GM21723 (cell line): ENCODE data around the gene RNF213.

Experiments used
- ATAC-seq: cut with Tn5 transposase; IDR thresholded peaks from one replicate; pipeline ENCODE4 v1.9.1; 2021; ENCODE audit warnings: mild to moderate bottlenecking, moderate library complexity; ENCODE audit not compliant: unreplicated experiment

The RNF213 gene

DNA sequence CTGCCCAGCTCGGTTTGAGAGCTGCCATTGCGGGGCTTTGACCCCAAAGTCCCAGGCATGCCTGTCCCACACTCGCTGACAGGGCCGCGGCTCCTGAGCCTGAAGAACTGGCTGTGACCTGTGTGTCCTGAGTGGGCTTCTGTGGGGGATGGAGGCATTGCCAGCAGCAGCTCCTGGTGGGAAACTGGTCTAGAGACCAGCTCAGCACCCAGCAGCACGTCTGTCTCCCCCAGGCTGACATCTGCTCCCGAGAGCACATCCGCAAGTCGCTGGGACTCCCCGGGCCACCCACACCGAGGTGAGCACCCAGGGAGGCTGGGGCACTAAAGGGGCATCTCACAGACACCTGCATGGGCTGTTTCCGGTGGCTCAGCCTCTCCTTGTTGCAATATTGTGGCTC is 167.7 kb downstream of the RNF213 start:
- no peak for ATAC-seq

DNA sequence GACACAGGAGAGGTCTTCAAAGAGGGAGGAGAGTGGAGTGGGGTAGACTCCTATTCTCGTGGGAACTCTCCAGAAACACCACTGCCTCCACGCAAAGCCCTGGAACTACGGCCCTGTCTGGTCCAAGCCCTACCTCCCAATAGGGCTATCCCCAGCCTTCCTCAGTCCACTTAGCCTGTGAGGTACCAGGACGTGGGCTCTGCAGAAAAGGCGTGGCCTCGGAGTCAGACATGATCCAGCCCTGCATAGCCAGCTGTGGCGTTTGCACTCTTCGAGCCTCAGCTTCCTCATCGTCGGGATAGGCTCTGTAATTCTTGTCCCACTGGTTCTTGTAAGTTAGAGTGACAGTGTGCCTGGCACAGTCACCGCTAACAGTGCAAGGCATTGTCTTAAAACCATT is 168.1 kb downstream of the RNF213 start:
- no peak for ATAC-seq

DNA sequence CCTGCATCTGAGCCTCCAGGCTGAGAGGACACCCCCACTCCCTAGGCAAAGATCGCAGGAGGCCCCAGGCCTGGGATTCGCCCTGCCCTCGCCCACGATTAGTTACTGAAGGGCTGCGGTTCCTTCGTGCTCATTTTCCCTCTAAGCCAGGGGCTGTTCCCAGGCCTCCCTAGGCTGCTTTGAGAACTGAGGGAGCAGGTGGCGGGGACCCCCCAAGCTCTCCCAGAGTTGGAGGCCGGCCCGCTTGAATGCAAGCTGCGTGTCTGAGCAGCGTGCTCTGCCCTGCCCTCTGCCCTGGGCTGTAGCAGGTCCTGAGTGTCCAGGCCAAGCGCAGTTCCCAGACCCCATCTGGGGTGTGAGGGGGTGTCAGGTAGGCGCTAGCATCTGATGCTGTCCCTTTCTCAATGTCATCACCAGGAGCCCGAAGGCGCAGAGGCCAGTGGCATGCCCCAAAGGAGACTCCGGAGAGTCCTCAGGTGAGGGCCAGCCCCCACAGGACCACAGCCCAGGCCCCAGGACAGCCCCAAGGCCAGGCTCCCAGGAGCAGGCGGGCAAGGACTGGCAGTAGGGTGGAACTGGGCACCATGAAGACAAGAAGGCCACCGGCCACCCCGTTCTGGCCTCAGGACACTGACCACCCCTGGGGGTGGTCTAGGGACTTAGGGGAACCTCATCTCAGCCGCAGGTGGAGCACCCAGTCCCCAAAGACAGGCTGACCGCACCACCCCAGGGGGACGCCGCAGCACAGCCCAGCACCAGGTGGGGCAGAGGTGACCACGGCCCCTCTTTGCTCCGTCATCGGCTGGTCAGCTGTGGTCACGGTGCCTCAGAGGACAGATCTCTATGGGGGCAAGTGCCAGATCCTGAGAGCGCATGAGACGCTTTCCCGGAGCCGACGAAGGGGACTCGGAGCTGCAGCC is 169.0 kb downstream of the RNF213 start:
- ATAC-seq, result no peak

DNA sequence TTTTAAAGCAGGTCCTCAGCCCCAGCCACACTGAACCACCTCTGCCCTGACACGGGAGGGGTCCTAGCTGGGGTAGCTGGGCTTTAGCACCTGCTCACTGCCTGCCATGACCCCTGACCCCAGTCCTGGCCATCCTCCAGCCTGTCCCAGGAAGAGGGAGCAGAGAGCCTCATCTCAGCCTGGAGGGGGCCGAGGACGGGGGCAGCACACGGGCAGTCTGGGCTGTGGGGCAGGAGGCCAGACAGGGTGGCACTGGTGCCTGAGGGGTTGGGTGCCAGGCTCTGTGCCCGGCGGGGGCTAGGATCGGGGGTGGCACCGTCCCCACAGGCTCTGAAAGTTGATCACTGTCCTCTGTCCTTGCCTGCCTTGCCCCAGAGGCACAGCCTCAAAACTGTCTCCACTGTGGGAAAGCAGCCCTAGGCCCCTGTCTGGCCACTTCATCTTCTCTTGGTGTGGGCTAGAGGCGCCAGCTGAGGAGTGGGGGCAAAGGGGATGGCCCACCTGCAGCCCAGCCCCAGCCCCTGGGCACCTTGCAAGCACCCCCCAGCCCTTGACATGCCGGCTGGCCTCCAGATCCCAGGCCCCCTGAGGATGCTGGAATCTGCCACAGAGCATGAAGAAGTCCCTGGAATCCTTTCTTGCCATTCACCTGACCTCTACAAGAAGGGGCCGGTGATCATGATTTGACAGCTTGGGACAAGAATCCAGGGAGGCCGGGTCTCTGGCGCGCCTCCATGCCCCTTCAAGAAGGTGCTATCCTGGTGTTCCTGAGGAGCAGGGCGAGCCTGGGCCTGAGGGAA is 170.0 kb downstream of the RNF213 start:
- ATAC-seq, result no peak

DNA sequence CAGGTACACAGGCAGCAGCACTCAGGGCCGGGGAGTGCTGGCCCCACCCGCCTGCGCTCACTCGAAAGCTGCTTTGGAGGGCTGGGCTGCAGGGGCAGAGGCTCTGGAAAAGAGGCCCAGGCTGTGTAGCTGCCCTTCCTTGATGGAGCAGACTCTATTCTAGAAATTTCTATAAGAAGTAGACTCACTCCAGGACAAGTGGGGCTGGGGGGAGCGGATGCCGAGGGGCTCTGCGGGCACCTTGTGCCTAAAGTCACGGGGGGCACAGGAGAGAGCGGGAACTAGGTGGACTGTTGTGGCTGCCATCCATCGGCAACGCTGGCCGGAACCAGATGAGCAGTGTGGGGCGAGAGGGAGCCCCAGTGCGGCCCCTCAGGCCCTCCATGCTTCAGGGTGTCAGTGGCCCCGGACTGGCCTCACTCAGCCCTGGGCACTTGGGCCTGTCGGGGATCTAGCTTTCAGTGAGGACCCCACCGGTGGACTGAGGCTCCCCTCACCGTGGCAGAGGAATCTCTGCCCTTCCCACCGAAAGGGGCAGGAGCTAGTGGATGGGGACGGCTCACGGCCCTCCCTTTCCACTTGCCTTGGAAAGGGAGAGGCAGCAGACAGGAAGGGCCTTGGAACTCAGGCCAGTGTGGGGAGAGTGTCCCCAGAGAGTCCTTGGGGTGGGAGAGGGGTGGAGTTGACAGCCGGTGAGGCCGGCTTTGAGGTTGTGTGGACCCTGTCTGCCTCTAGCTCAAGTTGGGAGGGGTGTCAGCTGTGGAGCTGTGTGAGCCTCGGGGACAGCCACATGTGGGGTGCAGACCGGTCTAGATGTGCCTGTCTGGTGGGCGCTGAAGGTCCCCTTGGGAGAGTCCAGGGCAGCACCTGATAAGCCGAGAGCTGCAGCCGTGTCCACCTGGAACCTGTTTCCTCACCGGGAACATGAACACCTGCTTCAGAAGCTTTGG is 170.9 kb downstream of the RNF213 start:
- ATAC-seq, result no peak

DNA sequence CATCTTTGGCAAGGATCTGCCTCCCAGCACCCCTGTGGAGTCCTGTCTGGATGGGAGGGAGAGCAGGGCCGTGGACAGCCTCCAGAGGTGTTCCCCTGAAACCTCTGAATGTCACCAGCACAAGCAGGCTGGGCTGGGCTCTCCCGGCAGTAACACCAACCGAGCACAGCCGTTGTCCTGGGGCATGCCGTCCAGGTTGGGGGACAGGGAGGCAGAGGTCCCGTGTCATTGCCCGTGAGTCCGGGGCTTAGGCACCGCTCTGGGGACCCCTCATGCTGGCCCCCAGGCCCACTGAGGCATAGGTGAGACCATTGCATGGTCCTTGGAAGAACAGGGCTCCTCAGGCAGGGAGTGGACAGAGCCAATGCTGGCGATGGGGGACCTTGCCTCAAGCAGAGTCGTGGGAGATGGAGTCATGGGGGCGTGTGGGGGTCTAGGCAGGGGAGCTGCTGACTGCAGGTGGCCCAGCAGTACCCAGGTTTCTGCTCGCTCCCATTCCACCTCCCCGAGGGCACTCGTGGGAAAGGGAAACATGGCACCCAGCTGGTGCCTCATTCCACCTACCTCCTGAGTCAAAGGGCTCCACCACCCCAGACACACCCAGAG is 171.8 kb downstream of the RNF213 start:
- ATAC-seq, result no peak

DNA sequence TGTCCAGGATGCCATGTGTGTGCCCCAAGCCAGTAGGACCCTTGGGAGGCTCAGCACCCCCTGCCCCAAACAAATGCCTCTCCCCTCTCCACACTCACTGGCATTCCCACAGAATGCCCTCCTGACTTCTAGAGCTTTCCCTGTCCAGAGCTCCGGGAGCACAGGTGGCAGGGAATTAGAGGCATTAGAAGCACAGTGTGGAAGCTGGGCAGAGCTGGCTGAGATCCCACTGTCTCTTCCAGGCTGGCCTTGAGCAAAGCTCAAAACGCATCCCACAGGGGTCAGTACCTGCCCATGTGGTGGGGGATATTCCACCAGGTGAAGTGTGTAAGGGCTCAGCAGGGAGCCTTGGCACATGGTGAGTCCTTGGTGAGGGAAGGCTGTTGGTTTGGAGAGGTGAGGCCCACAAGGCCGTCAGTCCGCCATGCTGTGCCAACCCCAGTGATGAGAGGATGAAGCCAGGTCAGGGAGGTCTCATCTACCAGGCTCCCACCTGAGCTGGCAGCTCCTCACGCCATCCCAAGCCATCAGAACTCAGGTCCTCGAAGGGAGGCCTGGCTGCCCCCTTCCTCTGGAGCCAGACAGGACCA is 172.4 kb downstream of the RNF213 start:
- ATAC-seq, result no peak

DNA sequence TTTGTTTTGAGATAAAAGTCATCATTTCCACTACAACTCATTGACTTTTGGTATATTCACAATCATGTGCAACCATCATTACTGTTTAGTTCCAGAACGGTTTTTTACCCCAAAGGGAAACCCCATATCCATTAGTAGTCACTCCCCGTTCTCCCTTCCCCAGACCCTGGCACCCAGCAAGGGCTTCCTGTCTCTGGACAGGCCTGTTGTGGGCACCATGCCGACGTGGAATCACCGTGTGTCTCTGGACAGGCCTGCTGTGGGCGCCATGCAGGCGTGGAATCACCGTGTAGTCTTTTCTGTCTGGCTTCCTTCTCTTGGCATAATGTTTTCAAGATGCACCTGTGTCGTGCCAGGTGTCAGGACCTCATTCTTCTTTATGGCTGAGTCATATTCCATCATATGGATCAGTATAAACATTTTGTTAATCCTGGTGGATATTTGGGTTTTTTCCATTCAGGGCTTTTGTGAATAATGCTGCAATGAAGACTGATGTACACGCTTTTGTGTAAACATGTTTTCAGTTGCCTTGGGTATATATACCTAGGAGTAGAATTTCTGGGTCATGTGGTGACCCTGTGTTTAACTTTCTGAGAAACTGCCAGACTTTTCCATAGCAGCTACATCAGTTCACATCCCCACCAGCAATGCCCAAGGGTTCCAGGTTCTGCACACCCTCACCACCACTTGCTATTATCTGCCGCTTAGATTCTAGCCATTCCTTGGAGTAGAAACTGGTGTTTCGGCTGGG is 173.4 kb downstream of the RNF213 start:
- no peak for ATAC-seq

DNA sequence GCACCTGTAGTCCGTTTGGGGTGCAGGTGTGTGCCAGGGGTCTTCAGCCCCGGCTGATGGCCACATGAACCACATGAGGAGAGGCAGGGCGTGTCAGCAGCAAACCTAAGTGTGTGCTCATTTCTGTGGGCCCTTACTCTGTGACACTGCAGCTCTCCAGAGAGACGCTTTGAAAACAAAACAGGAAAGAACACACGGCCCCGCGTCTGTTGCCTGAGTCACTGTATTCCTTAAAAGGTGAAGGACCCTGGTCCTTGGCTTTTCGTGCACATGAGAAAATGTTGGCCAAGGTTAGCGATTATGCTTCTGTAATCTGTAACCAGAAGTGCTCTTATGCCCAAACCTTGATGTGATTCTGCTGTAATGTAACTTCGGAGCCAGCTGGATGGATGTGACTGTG is 176.9 kb downstream of the RNF213 start:
- ATAC-seq, result no peak

DNA sequence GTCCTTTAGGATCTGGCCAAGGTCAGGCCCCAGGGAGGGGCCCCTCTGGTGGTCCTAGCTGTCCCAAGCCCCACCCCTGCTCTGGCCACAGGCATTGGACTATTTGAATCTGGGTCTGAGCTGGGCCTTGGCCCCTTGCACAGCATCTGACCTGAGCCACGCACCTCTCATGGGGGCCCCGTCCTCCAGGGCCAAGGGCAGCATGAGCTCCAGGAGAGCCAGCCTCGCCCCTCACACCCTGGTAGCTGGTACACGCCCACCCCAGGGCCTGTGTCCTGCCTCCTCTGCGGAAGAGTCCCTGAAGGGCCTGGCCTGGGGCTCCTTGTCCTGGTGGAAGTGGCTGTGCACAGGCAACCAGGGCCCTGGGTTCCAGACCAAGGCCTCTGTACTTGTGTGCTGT is 178.2 kb downstream of the RNF213 start:
- ATAC-seq, result no peak

DNA sequence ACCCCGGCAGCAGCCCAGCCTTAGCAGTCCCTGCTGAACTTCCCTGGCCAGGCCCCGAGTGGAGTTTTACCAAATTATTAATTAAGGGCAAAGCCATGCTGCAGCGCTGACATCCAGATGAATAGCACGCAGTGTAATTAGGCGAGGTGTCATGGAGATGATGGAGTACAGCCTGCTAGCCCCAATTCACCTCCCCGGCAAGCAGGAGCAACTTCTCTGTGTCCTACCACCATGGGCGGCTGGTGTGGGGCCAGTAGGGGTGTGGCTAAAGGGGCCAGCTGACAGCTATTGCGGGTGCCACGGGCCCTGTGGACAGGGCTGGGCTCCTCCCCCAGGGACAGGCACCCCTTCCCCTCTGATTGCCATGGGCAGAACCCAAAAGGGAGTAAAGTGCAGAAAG is 178.8 kb downstream of the RNF213 start:
- no peak for ATAC-seq

DNA sequence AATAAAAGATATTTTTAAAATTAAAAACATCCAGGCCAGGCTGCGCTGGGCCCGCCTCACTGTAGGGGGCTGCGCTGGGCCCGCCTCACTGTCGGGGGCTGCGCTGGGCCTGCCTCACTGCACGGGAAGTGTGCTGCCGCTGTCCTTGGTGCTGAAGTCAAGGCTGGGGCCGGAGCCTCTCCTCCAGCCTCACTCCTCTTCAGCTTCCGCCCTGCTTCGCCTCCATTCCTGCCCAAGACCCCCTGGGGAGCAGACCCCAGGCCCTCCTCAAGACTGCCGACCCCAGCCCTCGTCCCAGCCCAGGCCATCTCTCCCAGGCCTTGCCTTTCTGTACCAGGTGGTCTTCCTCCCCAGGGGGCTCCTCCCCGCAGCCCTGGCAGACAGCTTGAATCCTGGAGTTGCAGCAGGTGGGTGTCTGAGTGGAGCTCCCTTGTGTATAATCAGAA is 180.5 kb downstream of the RNF213 start:
- ATAC-seq, result no peak

DNA sequence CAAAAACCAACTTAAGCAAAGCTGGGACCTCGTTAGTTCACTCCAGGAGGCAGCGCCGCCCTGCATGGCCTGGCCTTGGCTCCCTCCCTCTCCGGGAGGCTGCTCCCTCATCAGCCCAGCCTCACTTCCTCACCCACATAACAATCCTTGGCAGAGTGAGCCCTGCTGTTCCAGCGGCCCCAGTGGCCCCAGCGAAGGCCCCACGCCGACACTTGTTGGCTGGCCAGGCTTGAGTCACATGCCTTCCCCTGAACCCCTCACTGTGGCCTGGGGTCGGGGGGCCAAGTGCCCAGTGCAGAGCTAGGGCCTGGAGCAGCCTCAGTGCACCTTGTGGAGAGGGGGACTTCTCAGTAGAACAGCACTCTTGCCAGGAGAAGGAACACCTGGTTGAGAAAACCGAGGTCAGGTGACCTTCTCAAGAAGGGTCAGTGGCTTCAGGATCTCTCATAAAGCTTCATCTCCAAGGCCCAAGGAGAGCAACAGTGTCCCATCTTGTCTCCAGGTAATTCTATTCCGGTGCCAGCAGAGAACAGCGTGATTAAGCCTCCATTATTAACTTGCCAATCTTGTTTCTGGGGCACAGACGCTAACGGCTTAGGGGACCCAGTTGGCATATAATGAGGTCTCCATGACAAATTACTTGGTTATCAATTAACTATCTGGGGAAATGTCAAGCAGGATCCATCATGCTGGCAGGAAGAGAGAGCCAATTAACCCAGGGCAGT is 181.1 kb downstream of the RNF213 start:
- no peak for ATAC-seq

DNA sequence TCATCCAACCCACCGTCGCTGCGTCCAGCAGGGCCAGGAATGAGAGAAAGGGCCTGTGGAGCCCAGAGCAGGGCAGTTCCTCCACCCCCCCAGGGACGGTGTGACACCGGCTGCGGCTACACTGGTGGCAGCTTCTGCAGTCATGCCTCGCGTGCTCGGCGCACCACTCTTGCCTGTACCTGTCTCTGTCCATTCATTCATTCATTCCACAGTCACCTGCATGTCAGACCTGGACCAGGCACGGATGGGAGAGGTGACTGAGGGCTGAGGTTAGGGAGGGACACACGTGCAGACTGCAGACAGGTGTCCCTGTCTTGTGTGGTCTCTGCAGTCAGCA is 181.6 kb downstream of the RNF213 start:
- no peak for ATAC-seq

DNA sequence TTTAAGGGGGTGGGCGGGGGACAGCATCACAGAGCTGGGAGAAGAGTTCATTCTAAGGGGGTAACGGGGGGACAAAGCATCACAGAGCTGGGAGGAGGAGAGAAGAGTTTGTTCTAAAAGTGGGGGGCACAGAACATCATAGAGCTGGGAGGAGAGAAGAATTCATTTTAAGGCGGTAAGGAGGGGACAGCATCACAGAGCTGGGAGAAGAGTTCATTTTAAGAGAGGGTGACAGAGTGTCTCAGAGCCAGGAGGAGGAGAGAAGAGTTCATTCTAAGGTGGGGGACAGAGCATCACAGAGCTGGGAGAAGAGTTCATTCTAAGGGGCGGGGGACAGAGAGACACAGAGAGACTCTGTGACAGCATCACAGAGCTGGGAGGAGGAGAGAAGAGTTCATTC is 182.1 kb downstream of the RNF213 start:
- ATAC-seq, result no peak

DNA sequence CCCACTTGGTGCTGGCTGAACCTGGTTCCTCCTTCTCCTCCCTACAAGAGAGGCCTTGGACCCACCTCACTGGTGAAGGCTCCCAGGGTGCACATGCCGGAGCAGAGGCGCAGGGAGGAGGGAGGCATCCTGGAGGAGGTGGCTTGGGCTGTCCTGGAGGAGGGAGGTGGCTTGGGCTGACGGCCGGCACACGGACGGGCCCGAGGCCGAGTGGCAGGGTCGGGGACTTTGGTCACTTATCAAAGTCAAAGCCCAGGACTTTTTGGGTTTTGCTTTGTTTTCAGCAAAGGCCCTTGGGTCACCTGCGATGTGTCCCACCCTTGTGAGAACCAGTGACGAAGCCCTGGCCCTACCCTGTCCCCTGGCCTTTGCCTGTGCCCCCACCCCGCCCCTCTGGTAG is 182.8 kb downstream of the RNF213 start:
- ATAC-seq, result no peak

DNA sequence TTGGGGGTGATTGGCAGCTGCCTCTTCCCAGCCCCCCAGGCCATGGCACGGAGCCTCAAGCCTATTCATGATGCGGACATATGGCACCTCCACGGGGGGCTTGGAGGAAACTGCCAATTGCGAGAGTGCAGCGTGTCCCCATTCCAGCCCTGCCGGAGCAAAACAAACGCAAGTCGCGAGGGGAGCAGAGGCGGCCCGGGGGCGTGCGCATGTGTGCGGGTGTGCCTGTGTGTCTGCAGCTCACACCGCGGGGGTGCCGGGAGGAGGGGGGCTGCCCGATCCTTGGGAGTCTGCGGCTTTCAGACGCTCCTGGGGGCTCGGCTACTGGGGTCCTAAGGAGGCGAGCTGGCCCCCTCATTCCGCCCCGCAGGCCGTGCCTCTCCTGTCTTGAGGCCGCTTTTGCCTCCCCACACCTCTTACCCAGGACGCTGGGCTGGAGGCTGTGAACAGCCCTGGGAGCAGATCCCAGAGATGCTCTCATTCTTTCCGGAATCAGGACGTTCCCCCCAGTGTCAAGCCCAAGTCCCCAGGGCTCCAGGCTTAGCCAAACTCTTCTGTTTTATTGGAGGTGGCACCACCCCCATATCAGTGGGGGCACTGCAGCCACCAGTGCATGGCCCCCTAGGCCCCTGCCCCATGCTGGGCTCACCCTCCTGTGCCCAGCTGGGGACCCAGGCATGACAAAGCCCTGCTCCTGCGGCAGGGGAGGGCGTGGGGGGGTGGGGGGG is 183.4 kb downstream of the RNF213 start:
- no peak for ATAC-seq

DNA sequence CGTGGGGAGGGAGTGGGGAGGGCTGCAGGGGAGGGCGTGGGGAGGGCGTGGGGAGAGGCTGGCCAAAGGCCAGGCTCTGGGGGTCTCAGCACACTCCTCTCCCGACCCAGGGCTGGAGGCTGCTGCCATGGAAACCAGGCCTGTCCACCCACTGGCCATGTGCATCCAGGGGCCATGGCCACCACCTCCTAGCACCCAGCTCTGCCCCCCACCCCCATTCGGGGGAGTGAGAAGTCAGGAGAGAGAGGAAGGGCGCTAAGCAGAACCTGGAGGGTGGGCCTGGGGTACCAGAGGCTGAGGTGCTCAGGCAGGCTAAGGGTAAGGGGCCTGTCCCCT is 184.0 kb downstream of the RNF213 start:
- ATAC-seq, result no peak
